HepG2 (cell line): ENCODE measurements around the gene TM4SF1. TPM values are rescaled to one million over a fixed set of nuclear protein-coding genes. Genes with fewer than 3 reads are reported as not detected.
A peak's percentile ranks its signal among the peaks of the same experiment; 100 is the strongest.

Experiments
- AFF4 ChIP-seq: sonication (generic); formaldehyde crosslinking; IDR thresholded peaks from 2 replicates; pipeline ENCODE4 v1.4.0; 2020; ENCODE audit warnings: missing genetic modification reagents
- ARNT2 ChIP-seq: sonication (generic); formaldehyde crosslinking; IDR thresholded peaks from 2 replicates; pipeline ENCODE4 v1.8.0; 2022; ENCODE audit warnings: mild to moderate bottlenecking, low read depth, missing genetic modification reagents, moderate library complexity
- FOXJ3 ChIP-seq: sonication (generic); formaldehyde crosslinking; IDR thresholded peaks from 2 replicates; pipeline ENCODE4 v1.4.0; 2020; ENCODE audit warnings: missing genetic modification reagents, mild to moderate bottlenecking, borderline replicate concordance
- MED8 ChIP-seq: sonication (generic); formaldehyde crosslinking; IDR thresholded peaks from 2 replicates; pipeline ENCODE4 v1.8.1; 2023; ENCODE audit warnings: mild to moderate bottlenecking, missing genetic modification reagents; ENCODE audit not compliant: insufficient replicate concordance
- NFYC ChIP-seq: IDR thresholded peaks from 2 replicates; pipeline ENCODE4 v1.6.1; 2016; ENCODE audit warnings: missing genetic modification reagents, missing compliant biosample characterization
- POLR2A ChIP-seq, 2 experiments: IDR thresholded peaks; 2 replicates each; pipeline ENCODE4 v1.6.1; 2011; ENCODE audit warnings: low read depth in 2 of 2, low read length in 2 of 2, mild to moderate bottlenecking in 1 of 2, moderate library complexity in 1 of 2; ENCODE audit not compliant: insufficient read depth in 1 of 2
- POLR2AphosphoS5 ChIP-seq: IDR thresholded peaks from 2 replicates; pipeline ENCODE4 v1.6.1; 2012; ENCODE audit warnings: low read depth, low read length
- PPARG ChIP-seq: conservative IDR thresholded peaks from 2 replicates; pipeline ENCODE4 v1.6.1; 2016; ENCODE audit warnings: missing biosample characterization, missing genetic modification reagents
- RBFOX2 ChIP-seq: fragments of 200-400 bp; formaldehyde crosslinking; IDR thresholded peaks from 2 replicates; pipeline ENCODE4 v1.6.1; 2017; ENCODE audit warnings: low read depth, mild to moderate bottlenecking, low read length
- RFX1 ChIP-seq: fragments of 450-650 bp; IDR thresholded peaks from 2 replicates; pipeline ENCODE4 v1.6.1; 2017
- SAP130 ChIP-seq: IDR thresholded peaks from 2 replicates; pipeline ENCODE4 v1.6.1; 2016; ENCODE audit warnings: low read depth
- SRY ChIP-seq: sonication (generic); formaldehyde crosslinking; IDR thresholded peaks from 2 replicates; pipeline ENCODE4 v1.8.0; 2022; ENCODE audit warnings: mild to moderate bottlenecking, missing genetic modification reagents
- SSRP1 ChIP-seq: IDR thresholded peaks from 2 replicates; pipeline ENCODE4 v1.6.1; 2016; ENCODE audit warnings: control low read depth
- THAP7 ChIP-seq: sonication (generic); formaldehyde crosslinking; IDR thresholded peaks from 2 replicates; pipeline ENCODE4 v1.8.1; 2023; ENCODE audit warnings: mild to moderate bottlenecking, missing genetic modification reagents
- ZBTB14 ChIP-seq: sonication (generic); formaldehyde crosslinking; IDR thresholded peaks from 2 replicates; pipeline ENCODE4 v1.4.0; 2020; ENCODE audit warnings: missing genetic modification reagents
- ZFP41 ChIP-seq: sonication (generic); formaldehyde crosslinking; IDR thresholded peaks from 2 replicates; pipeline ENCODE4 v1.4.0; 2020; ENCODE audit warnings: mild to moderate bottlenecking, missing genetic modification reagents, borderline replicate concordance
- ZNF180 ChIP-seq: sonication (generic); formaldehyde crosslinking; IDR thresholded peaks from 2 replicates; pipeline ENCODE4 v1.4.0; 2020; ENCODE audit warnings: low read depth, missing genetic modification reagents, borderline replicate concordance
- ZNF230 ChIP-seq: sonication (generic); formaldehyde crosslinking; IDR thresholded peaks from 2 replicates; pipeline ENCODE4 v1.4.0; 2020; ENCODE audit warnings: mild to moderate bottlenecking, missing genetic modification reagents
- ZNF629 ChIP-seq: sonication (generic); formaldehyde crosslinking; conservative IDR thresholded peaks from 2 replicates; pipeline ENCODE4 v1.5.0; 2020; ENCODE audit warnings: missing genetic modification reagents
- ZNF674 ChIP-seq: sonication (generic); formaldehyde crosslinking; IDR thresholded peaks from 2 replicates; pipeline ENCODE4 v1.5.0; 2020; ENCODE audit warnings: low read depth, mild to moderate bottlenecking, missing genetic modification reagents
- ZNF766 ChIP-seq: sonication (generic); formaldehyde crosslinking; IDR thresholded peaks from 2 replicates; pipeline ENCODE4 v1.5.0; 2020; ENCODE audit warnings: missing genetic modification reagents, borderline replicate concordance
- ZNF770 ChIP-seq: sonication (generic); formaldehyde crosslinking; IDR thresholded peaks from 2 replicates; pipeline ENCODE4 v1.5.0; 2020; ENCODE audit warnings: mild to moderate bottlenecking, missing genetic modification reagents
- ZNF841 ChIP-seq: sonication (generic); formaldehyde crosslinking; IDR thresholded peaks from 2 replicates; pipeline ENCODE4 v1.8.1; 2023; ENCODE audit warnings: missing genetic modification reagents, borderline replicate concordance
- ZSCAN30 ChIP-seq: sonication (generic); formaldehyde crosslinking; IDR thresholded peaks from 2 replicates; pipeline ENCODE4 v1.5.0; 2020; ENCODE audit warnings: mild to moderate bottlenecking, missing genetic modification reagents
- polyA plus RNA-seq, 8 experiments: library from polyadenylated mRNA; depleted of rRNA in 3 of 8; stranded (reverse) in 7 of 8; unstranded in 1 of 8; fragments of >200 nt; fragmentation: Illumina TruSeq in 4 of 8; extraction: Trizol in 4 of 8; gene quantifications; 2 replicates each; pipeline versions ENCODE4 v1.2.1 to v1.2.3, GENCODE V29; 2011 to 2016; ENCODE audit warnings: low read depth in 4 of 8, missing spikeins in 1 of 8, mixed read lengths in 1 of 8; ENCODE audit not compliant: insufficient read depth in 1 of 8
- total RNA-seq, 5 experiments: library from RNA; depleted of rRNA; stranded (reverse); fragments of >200 nt; fragmentation: Illumina TruSeq; extraction: Trizol; gene quantifications; 2 replicates each; pipeline ENCODE4 v1.2.3, GENCODE V29; 2016; ENCODE audit warnings: low read depth in 1 of 5

Gene TM4SF1
- total and polyA plus RNA-seq, 2 of the 13 experiments (the other 11 are each of a cell fraction or from before 2014, with no cell fraction given), result 431 to 1,359 TPM

GRCh38 chr3:149369991-149370866, 7.2 kb downstream of the TM4SF1 start (continued):
- TF ChIP-seq SSRP1 (CRISPR knock-in tag), result peak; percentile 81; the same call in 1 of the 2 replicates
- TF ChIP-seq FOXJ3, result 0 out of 2 replicates have a peak, but pooled peaks have one; percentile 12
- TF ChIP-seq ARNT2, result no peak
- TF ChIP-seq ZFP41, result no peak
- TF ChIP-seq ZNF674 (CRISPR knock-in tag), result no peak
- TF ChIP-seq ZNF180 (CRISPR knock-in tag), result no peak
- TF ChIP-seq SRY, result no peak
- TF ChIP-seq POLR2A (IDR thresholded peaks at IDR 0.05; ENCODE audit: insufficient read depth in 1 of 2, low read depth in 2 of 2, low read length in 2 of 2), result peak; percentile 16 to 59; a peak in 2 of 4 replicates
- no peak for TF ChIP-seq ZSCAN30 (CRISPR knock-in tag)
- TF ChIP-seq RFX1, result no peak
- TF ChIP-seq POLR2AphosphoS5, result peak; percentile 64
- no peak for TF ChIP-seq ZNF770 (CRISPR knock-in tag)
- no peak for TF ChIP-seq THAP7
- no peak for TF ChIP-seq NFYC
- no peak for TF ChIP-seq ZNF629 (CRISPR knock-in tag)
- TF ChIP-seq MED8 (CRISPR knock-in tag), result no peak
- TF ChIP-seq ZNF841 (CRISPR knock-in tag), result no peak
- no peak for TF ChIP-seq ZNF766 (CRISPR knock-in tag)
- TF ChIP-seq ZNF230 (CRISPR knock-in tag), result no peak
- peak; percentile 67; the same call in 1 of the 2 replicates for TF ChIP-seq AFF4 (CRISPR knock-in tag)
- TF ChIP-seq SAP130, result no peak
- TF ChIP-seq ZBTB14 (CRISPR knock-in tag), result no peak
- 0 out of 2 replicates have a peak, but pooled peaks have one; percentile 12 for TF ChIP-seq PPARG
- TF ChIP-seq RBFOX2, result peak; percentile 93
- TF ChIP-seq, all 625 proteins: peak for 18
